Stimulated activated naive B cell treated with anti-CD40 and anti-IgM and Interleukin-4, amounts not matched to agents 10 μg/mL and 1 μg/mL and 100 μg/mL, for 72 hours (primary cell): ENCODE measurements around the gene PDCD1LG2.

Experiments used
- ATAC-seq, 2 donors: fragments of 150-1000 bp; cut with Tn5 transposase; replicated peaks; 2 replicates each; pipeline ENCODE4 v1.10.0; 2021; ENCODE audit warnings: moderate library complexity in 1 of 2
- DNase-seq: peaks from one replicate; pipeline ENCODE4 v3.0.0; 2021
- H3K27ac Mint-ChIP-seq: one replicate; pipeline ENCODE4 v1.8.0; 2022; ENCODE audit warnings: mild to moderate bottlenecking, mixed read lengths
- H3K27me3 Mint-ChIP-seq, 2 donors: one replicate each; pipeline ENCODE4 v1.8.0; 2022; ENCODE audit warnings: mixed read lengths in 2 of 2
- H3K36me3 Mint-ChIP-seq, 2 donors: one replicate each; pipeline ENCODE4 v1.8.0; 2022; ENCODE audit warnings: mixed read lengths in 2 of 2, mild to moderate bottlenecking in 1 of 2
- H3K4me1 Mint-ChIP-seq, 2 donors: one replicate each; pipeline ENCODE4 v1.8.0; 2022; ENCODE audit warnings: mixed read lengths in 2 of 2, mild to moderate bottlenecking in 1 of 2
- H3K4me3 Mint-ChIP-seq, 2 donors: one replicate each; pipeline ENCODE4 v1.8.0; 2022; ENCODE audit warnings: mild to moderate bottlenecking in 2 of 2, mixed read lengths in 2 of 2, moderate library complexity in 1 of 2
- H3K9me3 Mint-ChIP-seq, 2 donors: one replicate each; pipeline ENCODE4 v1.8.0; 2022; ENCODE audit warnings: mixed read lengths in 2 of 2, mild to moderate bottlenecking in 1 of 2

PDCD1LG2 gene

GRCh38 chr9:5610491-5610890, 100.2 kb downstream of the PDCD1LG2 start:
- Mint-ChIP-seq H3K9me3 (peaks cover 0 to 2% of the 10 kb centered on the region in 2 donors), H3K4me3 (no peak overlapping the region), H3K4me1 (peaks cover 12 to 41% of the 10 kb centered on the region in 2 donors), H3K27me3 (no peaks in the 10 kb centered on the region), H3K27ac (no peak overlapping the region), H3K36me3 (peaks cover 0 to 7% of the 10 kb centered on the region in 2 donors)
- ATAC-seq (no peak), DNase-seq (no peak)

- peaks cover 15 to 42% of the 10 kb centered on the region in 2 donors for H3K4me1 Mint-ChIP-seq
- H3K36me3 Mint-ChIP-seq, result peaks cover 0 to 3% of the 10 kb centered on the region in 2 donors
- no peak for ATAC-seq
- H3K4me3 Mint-ChIP-seq, result no peak overlapping the region
- no peak overlapping the region for H3K27ac Mint-ChIP-seq
- H3K9me3 Mint-ChIP-seq, result peaks cover 0 to 2% of the 10 kb centered on the region in 2 donors
- DNase-seq, result no peak
- H3K27me3 Mint-ChIP-seq, result no peaks in the 10 kb centered on the region
Measured at GRCh38 chr9:5611321-5612184, 101.2 kb downstream of the PDCD1LG2 start.

- H3K27ac Mint-ChIP-seq, result no peak overlapping the region
- no peak for ATAC-seq
- H3K9me3 Mint-ChIP-seq, result no peaks in the 10 kb centered on the region
- no peak for DNase-seq
- H3K27me3 Mint-ChIP-seq, result no peaks in the 10 kb centered on the region
- H3K36me3 Mint-ChIP-seq, result no peaks in the 10 kb centered on the region
- no peak overlapping the region for H3K4me3 Mint-ChIP-seq
- H3K4me1 Mint-ChIP-seq, result peaks cover 14 to 44% of the 10 kb centered on the region in 2 donors
Measured at GRCh38 chr9:5612185-5612530, 101.8 kb downstream of the PDCD1LG2 start.

GRCh38 chr9:5614192-5614591, 103.9 kb downstream of the PDCD1LG2 start:
- Mint-ChIP-seq H3K27ac (no peak overlapping the region), H3K27me3 (no peaks in the 10 kb centered on the region), H3K4me1 (peaks cover 18 to 49% of the 10 kb centered on the region in 2 donors), H3K9me3 (no peaks in the 10 kb centered on the region), H3K4me3 (no peak overlapping the region), H3K36me3 (no peaks in the 10 kb centered on the region)
- ATAC-seq (no peak), DNase-seq (no peak)

GRCh38 chr9:5614985-5615384, 104.7 kb downstream of the PDCD1LG2 start:
- Mint-ChIP-seq H3K4me1 (peaks cover 18 to 49% of the 10 kb centered on the region in 2 donors), H3K36me3 (no peaks in the 10 kb centered on the region), H3K27ac (no peak overlapping the region), H3K9me3 (no peaks in the 10 kb centered on the region), H3K27me3 (no peaks in the 10 kb centered on the region), H3K4me3 (no peak overlapping the region)
- DNase-seq (no peak), ATAC-seq (no peak)

GRCh38 chr9:5617749-5618148, 107.4 kb downstream of the PDCD1LG2 start:
- peaks cover 0 to 9% of the 10 kb centered on the region in 2 donors for H3K36me3 Mint-ChIP-seq
- H3K4me3 Mint-ChIP-seq, result peak overlapping the region in 1 of 2 donors; percentile 0
- H3K4me1 Mint-ChIP-seq, result peaks cover 14 to 37% of the 10 kb centered on the region in 2 donors
- H3K27me3 Mint-ChIP-seq, result no peaks in the 10 kb centered on the region
- H3K9me3 Mint-ChIP-seq, result no peaks in the 10 kb centered on the region
- peak overlapping the region; percentile 49 for H3K27ac Mint-ChIP-seq
- ATAC-seq (peak; percentile 99), DNase-seq (no peak)

- H3K4me3 Mint-ChIP-seq, result no peak overlapping the region
- no peak overlapping the region for H3K27ac Mint-ChIP-seq
- DNase-seq (no peak), ATAC-seq (no peak)
- no peaks in the 10 kb centered on the region for H3K9me3 Mint-ChIP-seq
- peaks cover 20 to 33% of the 10 kb centered on the region in 2 donors for H3K4me1 Mint-ChIP-seq
- H3K36me3 Mint-ChIP-seq, result peaks cover 2 to 14% of the 10 kb centered on the region in 2 donors
- H3K27me3 Mint-ChIP-seq, result no peaks in the 10 kb centered on the region
Measured at GRCh38 chr9:5620494-5620893, 110.2 kb downstream of the PDCD1LG2 start.
